ENCODE measurements around the gene SLC37A2.

Gene SLC37A2

GRCh38 chr11:125129316-125129993 is 66.3 kb downstream of the SLC37A2 start:
- no peak for TF ChIP-seq CTCF (IDR thresholded peaks at IDR 0.05; ENCODE audit: insufficient read depth, low read depth, low read length, missing control alignments)
- DNase-seq (ENCODE audit: low read depth), result no peak
- no peak overlapping the region for H3K4me3 ChIP-seq (ENCODE audit: low read depth, low read length)

- no peak overlapping the region for H3K4me3 ChIP-seq (ENCODE audit: low read depth, low read length)
- no peak for TF ChIP-seq CTCF (IDR thresholded peaks at IDR 0.05; ENCODE audit: insufficient read depth, low read depth, low read length, missing control alignments)
- DNase-seq (ENCODE audit: low read depth), result no peak
These were observed 69.0 kb downstream of the SLC37A2 start for GRCh38 chr11:125132071-125132470.

- H3K4me3 ChIP-seq (ENCODE audit: low read depth, low read length), result no peak overlapping the region
- no peak for TF ChIP-seq CTCF (IDR thresholded peaks at IDR 0.05; ENCODE audit: insufficient read depth, low read depth, low read length, missing control alignments)
- DNase-seq (ENCODE audit: low read depth), result no peak
These were observed 69.5 kb downstream of the SLC37A2 start for GRCh38 chr11:125132596-125132995.

DNA sequence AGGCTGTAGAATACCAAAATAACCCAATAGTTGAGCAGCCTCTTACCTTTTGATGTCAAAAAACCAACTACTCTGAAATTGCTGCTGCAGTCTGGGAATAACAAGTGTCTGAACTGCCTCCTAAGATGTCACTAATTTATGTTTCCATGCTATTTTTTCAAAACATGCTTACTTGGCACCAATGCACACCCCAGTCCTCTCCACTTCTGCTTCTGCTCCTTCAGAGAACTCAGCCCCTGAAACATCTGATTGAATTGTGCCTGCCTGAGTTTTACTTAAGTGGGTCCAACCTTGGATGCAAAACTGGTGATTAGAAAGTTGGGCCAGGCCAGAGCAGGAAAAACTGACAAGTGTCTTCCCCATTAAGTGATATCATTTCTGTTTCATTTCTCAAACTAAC is 72.9 kb downstream of the SLC37A2 start:
- no peak for TF ChIP-seq CTCF (IDR thresholded peaks at IDR 0.05; ENCODE audit: insufficient read depth, low read depth, low read length, missing control alignments)
- H3K4me3 ChIP-seq (ENCODE audit: low read depth, low read length), result no peak overlapping the region
- DNase-seq (ENCODE audit: low read depth), result no peak

DNA sequence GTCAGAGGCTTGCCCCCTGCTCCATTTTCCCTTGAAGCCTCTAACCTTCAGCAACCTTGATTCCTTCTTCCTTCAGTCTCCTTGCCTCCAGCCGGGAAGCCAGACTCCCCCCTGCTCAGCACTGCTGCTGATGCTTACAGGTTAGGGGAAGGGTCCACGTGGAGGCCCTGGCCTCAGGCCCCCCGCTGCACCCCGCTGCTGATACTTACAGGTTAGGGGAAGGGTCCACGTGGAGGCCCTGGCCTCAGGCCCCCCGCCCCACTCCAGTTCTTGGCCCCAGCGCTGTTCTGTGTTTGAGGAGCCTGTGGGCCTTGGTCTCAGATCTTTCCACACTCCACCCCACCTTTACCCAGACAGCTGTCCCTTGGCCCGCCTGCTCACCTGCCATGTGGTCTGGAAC is 75.9 kb downstream of the SLC37A2 start:
- TF ChIP-seq CTCF (IDR thresholded peaks at IDR 0.05; ENCODE audit: insufficient read depth, low read depth, low read length, missing control alignments), result no peak
- no peak for DNase-seq (ENCODE audit: low read depth)
- no peak overlapping the region for H3K4me3 ChIP-seq (ENCODE audit: low read depth, low read length)

DNA sequence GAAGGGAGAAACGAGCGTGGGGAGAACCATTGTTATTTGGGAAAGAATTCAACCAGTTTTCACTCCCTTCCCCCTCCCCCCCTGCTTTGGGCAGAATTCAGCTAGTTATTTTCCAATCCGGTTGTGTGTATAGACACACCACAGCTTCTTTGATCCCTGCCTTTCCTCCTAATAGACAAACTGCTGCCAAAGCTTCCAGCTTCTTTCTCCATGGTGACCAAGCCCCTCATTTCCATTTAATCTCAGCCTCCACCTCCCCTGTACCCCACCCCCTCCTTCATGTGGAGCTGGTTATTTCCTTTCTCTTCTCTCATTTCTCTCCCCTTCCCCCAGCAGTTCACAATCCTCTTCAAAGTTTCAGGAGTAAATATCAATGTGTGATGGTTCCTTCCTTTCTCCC is 76.7 kb downstream of the SLC37A2 start:
- TF ChIP-seq CTCF (IDR thresholded peaks at IDR 0.05; ENCODE audit: insufficient read depth, low read depth, low read length, missing control alignments), result no peak
- no peak overlapping the region for H3K4me3 ChIP-seq (ENCODE audit: low read depth, low read length)
- DNase-seq (ENCODE audit: low read depth), result no peak
